Medulla oblongata (tissue), 1 donor: Measurements from ENCODE around the gene TBC1D5.

Experiments
- DNase-seq: peaks from one replicate; pipeline ENCODE4 v3.0.0-alpha.2; 2015; ENCODE audit errors: extremely low spot score

The TBC1D5 gene

DNA sequence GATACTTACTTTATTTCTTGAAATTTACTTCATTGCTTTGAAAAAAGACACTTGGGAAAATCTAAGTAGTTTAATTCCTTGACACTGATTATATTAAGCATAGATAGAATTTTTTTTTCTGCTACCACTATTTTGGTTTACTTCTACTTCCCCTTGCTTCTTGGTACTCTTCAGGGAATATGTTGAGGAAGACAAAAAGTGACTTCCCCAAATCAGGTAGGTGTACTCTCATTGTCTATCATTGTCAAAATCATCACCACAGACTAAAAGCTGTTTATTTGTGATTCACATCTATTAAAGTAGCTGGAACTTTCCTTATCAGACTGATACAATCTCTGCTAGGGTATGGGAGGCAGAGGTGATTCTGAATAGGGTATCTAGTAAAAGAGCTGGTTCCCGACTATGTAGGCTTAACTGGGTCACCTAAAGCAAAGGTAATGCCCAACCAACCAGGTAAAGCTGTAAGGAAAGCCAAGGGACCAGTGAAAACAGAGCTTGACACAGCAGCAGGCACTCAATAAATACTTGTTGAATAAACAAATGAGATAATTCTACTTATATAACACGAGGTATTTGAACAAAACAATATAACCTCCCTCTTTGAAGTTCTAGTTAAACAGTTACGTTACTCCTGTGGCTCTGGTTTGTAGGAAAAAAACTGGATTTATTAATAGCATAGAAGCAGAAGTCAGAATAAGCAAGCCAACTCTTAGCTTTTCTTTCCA is 510.7 kb downstream of the TBC1D5 start:
- no peak for DNase-seq

DNA sequence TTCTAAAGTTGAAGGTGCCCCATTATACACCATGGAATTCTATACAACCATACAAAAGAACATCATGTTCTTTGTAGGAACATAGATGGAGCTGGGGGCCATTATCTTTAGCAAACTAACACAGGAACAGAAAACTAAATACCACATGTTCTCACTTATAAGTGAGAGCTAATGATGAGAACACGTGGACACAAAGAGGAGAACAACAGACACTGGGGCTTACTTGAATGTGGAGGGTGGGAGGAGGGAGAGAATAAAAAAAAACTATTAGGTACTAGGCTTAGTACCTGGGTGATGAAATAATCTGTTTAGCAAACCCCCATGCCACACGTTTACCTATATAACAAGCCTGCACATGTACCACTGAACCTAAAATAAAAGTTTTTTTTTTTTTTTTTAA is 515.0 kb downstream of the TBC1D5 start:
- DNase-seq: no peak

DNA sequence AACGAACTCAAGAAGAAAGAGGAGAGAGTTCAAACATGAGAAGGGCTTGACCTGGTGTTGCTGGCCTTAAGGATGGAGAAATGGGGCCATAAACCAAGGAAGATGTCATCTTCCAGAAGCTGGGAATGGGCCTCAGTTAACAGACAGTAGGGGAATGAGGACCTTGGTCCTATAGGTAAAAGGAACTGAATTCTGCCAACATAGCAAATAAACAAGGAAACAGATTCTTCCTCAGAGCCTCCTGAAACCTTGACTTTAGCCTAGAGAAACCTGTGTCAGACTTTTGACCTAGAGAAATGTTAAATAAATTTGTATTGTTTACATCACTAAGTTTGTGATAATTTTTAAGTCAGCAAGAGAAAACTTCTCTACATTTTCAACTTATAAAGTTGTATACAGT is 520.9 kb downstream of the TBC1D5 start:
- DNase-seq: no peak

DNA sequence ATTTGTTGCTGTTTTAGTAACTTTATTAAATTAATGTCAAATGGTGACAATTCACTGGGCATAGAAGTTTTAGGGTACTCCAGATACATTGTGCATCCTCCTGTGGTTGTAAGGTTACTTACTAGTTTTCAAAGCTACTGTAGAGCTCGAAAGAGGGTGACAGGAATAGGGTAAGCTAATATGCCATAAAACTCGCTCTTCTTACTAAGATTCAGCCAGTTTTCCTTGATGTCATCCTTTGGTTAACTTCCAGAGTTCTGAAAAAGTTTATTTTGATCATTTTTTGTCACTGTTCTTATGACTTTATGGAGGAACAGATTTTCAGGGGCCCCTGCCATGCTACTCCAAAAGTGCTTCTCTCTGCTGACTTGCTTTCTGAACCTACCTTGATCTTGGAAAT is 522.8 kb downstream of the TBC1D5 start:
- no peak for DNase-seq

DNA sequence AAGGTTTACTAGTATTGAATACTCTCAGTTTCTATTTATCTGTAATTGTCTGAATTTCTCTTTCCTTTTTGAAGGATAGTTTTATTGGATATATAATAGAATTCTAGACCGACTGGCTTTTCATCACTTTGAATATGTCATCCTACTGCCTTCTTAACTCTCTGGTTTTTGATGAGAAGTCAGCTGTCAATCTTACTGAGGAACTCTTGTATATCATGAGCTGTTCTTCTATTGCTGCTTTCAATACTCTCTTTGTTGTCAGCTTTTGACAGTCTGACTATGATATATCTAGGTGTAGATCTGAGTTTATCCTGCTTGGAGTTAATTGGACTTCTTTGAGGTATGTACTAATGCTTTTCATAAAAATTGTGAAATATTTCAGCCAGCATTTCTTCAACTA is 523.8 kb downstream of the TBC1D5 start:
- no peak for DNase-seq

DNA sequence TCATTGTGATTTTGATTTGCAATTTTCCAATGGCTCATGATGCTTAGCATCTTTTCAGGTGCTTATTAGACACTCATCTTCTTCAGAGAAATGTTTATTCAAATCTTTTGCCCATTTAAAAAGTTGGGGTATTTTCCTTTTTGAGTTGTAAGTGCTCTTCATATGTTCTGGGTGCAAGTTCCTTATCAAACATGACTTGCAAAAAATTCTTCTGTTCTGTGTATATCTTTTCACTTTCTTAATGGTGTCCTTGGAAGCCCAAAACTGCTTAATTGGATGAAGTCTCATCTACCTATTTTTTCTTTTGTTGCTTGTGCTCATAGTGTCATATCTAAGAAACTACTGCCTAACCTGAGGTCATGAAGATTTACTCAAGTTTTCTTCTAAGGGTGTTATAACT is 524.8 kb downstream of the TBC1D5 start:
- DNase-seq: no peak

DNA sequence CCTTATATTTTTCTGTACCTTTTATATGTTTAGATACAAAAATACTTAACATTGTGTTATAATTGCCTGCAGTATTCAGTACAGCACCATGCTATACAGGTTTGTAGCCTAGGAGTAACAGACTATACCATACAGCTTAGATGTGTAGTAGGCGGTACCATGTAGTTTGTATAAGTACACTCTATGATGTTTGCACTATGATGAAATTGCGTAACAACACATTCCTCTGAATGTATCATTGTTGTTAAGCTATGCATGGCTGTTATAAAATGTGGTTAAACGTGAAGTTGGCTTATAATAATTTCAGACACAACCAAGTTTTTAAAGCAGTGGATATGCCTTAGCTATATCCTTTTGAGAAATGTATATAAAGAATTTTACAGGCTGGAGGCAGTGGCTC is 529.3 kb downstream of the TBC1D5 start:
- no peak for DNase-seq

DNA sequence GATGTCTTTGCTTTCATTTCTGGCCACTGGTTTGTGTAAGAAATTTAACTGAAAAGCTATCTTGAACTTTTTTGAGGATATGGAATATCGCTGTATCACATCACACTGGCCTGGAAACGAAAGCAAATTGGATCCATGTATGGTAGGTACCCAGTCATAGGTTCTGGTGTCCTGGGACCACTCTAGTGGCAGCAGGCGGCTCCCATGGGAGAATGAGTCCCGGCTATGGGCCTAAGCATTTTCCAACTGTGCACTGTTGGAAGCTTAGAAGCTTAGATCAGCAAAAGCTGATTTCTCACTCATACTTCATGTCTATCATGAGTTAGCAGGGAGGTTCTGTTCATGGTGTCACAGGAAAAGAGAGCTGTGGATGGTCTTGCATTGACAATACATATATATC is 534.5 kb downstream of the TBC1D5 start:
- DNase-seq: no peak

DNA sequence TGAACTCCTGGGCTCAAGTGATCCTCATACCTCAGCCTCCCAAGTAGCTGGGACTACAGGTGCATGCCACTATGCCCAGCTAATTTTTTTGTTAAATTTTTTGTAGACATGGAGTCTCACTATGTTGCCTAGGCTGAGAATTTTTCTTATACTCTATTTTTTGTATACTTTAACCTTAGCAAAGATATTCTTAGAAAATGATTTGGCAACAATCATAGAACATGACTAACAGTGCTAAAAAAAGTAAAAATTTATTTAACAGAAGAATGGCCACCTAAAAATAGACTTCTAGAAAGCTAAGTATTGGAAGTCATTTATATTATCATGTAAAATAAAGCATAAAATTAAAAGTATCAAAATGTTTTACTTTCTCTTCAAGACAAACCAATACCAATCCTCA is 535.4 kb downstream of the TBC1D5 start:
- no peak for DNase-seq

DNA sequence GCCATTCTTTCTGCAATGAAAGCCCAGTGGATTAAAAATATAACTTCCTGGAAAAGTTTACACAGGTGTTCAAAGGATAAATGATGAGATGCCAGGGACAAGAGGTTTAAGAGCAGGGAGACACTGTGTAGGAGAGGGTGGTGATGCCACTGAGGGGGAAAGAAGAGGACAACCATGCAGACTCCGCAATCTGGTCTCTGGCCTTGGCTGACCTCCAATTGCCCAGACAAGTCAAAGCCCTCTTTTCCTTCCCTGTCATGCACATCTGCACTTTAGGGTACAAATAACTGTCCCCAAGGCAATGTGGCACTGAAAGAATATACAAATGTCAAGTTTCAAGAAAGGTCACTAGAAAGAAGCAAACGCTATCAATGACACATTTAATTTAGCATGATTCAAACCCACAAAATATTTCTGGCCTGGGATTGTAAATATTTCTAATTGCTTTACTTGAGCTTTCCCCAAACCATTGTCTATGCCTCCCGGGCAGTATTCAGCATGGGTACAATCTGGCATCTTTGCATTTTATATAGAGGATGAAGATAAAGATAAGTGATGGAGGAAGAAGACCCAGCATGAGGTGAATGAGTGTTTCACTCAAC is 538.3 kb downstream of the TBC1D5 start:
- DNase-seq: peak; percentile 13

DNA sequence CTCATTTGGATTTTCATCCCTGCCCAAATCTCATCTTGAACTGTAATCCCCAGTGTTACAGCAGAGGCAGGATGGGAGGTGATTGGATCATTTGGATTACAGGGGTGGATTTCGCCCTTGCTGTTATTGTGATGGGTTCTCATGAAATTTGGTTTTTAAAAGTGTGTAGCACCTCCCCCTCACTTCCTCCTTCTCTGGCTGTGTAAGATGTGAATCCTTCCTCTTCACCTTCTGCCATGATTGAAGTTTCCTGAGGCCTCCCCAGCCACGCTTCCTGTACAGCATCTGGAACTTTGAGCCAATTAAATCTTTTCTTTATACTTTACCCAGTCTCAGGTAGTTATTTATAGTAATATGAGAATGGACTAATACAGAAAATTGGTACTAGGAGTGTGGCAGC is 540.9 kb downstream of the TBC1D5 start:
- DNase-seq: no peak

DNA sequence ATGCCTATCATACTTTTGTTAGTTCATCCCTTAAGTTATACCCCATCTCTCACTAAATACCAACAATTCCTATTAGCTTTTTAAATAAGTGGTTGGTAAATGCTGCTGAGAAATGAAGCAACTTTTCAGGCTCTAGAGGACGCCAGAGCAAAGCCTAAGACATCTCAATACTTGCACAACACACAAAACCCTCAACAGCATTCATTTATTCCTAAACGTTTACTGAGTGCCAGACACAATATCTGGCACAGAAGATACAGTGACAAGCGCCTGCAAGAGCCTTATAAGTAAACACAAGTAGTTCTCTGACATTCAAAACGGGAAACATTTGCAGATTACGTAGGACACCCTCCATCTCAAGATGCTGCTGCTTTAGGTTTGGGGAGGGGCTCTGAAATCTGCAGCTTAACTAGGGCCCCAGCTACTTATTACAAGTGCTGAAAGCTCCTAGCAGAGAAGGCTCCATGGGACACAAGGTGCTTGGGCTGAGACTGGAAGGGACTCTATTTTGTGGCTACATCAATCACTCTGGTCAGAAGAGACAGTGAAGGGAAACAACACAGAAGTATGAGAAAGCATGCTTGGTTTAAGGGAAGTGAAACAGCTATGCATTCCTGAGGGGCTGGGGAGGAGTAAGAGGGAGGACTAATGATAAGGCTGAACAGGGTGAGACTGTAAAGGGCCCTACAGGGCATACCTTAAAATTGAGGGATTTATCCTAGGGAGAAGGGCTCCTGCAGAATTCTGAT is 546.4 kb downstream of the TBC1D5 start:
- peak; percentile 80 for DNase-seq

DNA sequence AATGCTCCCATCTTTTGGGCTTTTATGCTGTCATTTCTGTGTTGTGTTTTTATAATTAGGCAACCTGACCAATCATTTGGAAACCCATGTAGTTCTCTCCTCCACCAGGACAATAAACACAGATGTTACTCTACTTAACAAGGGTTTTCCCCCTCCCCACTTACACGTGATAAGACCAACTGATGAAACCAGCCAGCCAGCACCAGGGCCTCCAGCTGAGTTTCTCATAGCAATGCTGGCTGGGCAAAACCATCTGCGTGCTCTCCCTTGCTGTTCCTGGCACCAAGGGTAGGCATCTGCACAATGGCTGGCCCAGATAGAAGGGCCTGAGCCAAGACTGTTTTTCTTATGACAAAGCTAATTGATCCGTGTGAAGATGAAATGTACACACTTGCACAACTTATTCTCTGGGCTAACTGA is 547.2 kb downstream of the TBC1D5 start:
- DNase-seq: peak; percentile 85

DNA sequence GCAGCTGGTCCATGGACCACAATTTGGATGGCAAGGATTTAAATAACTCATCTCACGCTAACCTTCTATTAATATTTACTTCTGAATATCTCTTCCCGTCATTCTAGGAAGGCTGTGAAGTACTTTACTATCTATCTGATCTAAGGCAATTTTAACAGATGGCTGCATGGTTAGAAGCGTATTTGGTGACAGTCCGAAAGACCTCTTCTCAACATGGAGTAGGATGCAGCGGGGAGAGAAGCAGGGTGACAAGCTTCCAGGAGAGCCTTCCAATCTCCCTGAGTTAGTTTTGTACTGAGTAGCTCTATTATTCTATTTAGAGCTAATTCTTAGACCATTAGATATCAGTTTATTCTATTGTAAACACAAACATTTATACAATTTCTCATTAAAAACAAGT is 548.3 kb downstream of the TBC1D5 start:
- DNase-seq: peak; percentile 31

DNA sequence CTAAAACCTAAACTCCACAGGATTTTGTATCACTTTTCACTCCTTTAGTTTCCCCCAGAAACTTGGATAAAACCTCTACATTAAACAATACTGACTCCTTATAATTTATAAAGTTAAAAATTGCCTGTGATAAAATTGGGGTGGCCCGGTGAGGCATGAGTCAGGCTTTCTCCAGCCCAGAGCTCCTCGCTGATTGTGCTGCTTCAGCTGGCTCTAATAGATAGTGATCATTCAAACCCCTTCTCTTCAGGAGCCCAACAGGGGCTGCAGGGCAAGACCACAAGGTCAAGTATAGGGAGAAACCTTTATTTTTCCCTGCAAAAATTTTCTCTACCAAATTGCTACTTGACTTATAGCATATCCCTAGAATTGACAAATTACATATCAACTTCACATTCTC is 549.4 kb downstream of the TBC1D5 start:
- DNase-seq: peak; percentile 4

DNA sequence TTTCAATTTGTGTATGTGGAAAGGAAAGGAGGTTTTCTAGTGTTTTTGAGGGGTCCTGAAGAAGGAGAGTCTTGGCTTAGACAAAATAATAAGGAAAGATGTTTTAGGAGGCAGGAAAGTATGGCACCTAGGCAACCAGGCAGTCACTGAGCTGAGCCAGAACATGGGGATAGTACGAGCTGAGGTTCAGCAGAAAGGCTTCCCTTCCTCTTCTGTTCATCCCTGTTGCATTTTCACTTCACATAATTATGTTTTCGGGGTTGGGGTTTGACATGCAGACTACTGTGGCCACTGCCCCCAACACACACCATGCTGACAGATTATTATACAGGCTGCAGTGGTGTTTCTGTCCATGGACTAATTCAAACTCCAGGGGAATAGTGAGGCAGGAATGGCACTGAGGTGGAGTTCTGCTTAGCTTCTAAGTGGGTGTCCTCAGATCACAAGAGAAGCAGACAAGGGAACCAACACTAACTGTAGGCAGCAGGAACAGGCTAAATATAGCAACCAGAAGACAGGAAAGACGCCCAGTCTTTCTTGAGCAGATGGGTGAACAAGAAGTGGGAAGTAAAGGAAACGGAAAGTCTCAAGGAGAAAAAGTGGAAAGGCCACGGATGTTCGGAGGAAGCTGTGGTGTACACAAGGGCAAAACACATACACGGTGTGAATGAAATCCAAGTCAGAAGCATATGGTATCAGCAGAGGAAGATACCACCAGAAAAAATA is 551.9 kb downstream of the TBC1D5 start:
- peak; percentile 55 for DNase-seq

DNA sequence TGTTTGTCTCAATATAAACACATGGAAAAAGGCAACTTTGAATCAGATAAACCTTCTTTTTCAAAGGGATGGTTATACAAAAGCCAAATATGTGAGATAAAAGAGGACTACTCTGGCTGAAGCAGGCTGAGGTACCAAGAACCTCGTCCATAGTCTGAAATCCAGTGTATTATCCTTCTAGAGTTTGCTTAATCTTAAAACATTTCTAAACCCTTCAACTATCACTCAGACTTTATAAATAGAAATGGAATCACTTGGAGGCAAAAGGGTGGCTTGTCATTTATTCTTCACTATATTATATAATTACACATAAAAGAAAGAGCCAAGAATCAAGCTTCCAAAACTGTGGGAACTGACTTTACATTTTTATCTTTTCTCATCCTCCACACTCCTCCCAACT is 554.1 kb downstream of the TBC1D5 start:
- DNase-seq: no peak

DNA sequence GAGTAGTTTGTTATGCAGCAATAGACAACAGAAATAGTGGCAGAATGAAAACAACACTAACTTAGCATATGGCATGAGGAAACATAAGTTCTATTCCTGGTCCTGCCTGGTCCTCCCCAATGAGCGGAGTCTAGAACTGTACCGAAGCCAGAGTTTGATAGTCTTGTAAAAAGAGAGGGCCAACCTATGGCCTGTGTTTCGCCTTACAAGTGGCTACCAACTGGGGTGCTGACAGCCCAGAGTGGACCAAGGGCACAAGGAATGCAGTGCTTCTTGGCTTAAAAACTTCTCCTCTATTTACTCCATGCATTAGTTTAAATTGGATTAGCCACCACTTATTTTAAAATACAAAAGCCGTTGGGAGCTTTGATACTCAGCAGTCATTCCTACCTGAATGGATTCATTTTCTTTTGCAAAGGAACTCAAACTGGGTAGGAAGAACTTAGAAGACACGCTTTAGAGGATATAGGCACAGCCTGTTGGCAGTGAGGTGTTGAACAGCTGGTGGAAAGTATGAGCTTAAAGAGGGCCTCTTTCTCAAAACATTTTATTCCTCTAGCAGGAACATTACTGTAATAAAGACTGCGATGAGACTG is 554.7 kb downstream of the TBC1D5 start:
- no peak for DNase-seq

DNA sequence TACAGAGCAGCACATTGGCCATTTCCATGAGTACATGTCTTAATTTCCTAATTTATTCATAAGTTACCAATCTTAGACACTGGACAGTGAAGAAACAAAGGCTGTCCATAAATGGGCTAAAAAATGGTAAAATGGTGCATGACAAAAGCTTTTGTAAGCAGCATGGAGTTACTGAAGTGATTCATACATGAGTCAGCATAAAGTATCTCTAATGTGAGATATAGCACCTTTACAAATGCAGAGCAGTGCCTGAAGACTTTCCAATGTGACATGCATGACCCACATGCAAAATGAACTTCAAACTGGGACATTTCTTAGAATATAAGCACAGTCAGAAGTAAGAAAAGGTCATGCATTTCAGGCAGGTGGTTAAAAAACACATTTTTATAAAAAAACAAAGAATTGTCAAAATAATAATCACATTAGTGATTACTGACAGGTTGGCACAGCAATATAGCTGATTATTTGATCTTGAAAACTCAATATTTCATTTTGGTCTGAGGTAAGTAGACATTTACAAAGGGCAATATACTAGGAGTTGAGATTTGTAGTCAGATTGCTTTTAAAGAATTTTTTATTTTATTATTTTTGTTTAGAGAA is 558.4 kb downstream of the TBC1D5 start:
- no peak for DNase-seq

DNA sequence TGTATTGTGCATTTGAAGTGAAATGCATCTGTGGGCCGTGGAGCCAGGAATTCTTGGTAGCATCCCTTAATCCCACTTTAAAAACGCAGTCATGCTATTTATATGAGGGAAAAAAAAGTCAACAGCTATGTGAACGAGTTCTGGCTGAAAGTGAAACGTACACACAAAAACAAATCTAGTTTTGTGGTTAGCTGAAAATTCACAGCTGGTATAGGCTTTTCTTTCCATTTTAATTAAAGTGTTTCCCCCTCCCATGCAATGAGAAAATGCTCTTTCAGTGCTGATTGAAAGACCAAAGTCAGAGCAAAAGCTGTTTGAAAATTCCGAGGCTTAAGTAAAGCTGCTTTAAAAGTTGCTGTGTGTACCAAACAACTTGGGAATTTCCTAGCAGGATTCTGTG is 560.3 kb downstream of the TBC1D5 start:
- DNase-seq: no peak

DNA sequence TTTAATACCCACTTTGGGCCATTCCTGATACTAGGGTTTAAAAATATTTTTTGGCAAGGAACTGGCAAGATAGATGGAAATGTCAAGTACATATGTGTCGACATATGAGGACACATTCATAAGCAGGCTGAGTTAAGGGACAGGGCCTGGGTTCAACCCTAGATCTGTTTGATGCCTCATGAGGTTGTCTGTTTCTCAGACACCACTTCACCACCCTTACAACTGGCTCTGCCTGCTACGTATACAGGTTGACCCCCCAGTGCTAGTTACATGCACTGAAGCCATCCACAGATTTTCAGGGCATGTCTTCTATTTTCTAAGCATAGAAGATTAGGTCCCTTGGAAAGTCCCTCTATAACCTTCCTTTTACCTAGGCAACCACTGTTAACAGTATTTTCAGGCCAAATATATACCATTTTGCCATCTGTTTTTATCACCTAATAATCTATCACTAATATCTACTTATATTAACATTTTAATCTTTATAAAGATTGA is 561.0 kb downstream of the TBC1D5 start:
- no peak for DNase-seq
